ENCODE measurements around the gene GABRG3.

Gene GABRG3

DNA sequence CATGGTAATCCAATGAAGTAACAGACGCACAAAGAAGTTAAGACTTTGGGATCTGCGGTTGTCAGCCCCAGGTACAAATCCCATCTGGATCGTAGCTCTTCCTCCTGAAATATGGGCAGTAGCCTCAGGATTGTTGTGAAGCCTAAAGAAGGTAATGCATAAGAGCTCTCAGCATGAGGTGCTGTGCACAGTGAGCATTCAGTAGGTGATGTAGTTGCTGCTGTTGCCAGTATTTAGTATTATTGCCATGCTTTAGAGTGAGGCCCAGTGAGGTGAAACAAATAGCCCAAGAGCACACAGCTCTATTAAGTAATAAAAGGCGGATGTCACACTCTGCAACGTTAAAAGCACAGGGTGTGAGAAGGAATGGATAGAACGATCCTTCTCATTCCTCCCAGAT lies 225.7 kb downstream of the GABRG3 start:
- DNase-seq, result no peak

DNA sequence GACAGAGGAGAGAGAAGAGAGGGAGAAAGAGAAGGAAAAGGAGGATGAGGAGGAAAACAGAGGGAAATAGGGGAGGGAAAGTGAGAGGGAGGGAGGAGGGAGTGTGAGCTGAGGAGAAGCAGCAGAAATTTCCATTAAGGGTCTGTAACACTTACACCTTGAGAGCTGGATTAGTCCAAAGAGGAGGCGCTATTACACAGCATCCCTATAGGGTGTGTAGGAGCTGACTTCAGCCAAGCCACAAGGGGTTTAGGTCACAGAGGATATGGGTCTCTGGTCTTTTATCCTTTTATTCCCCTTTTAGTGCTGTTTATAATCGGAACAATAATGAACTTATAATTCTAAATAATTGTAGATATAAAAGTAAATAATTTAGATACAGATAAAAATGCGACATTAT lies 230.4 kb downstream of the GABRG3 start:
- no peak for DNase-seq

DNA sequence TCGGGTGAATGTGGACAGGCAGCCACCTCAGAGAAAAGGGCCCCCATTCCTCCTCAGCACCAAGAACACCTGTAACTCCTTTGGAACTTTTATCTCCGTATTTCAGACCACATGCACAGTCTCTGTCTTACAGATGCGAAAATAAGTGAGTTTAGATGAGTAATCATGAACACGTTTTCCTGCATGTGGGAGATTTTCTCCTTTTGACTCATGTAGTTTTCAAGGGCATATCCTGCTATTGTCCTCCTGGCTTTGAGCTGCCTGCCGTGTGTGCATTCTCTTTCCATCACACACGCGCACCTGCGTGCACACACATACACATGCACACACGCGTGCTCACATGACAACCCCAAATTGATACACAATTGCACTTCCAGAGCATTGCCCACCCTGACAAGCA lies 239.2 kb downstream of the GABRG3 start:
- no peak for DNase-seq

DNA sequence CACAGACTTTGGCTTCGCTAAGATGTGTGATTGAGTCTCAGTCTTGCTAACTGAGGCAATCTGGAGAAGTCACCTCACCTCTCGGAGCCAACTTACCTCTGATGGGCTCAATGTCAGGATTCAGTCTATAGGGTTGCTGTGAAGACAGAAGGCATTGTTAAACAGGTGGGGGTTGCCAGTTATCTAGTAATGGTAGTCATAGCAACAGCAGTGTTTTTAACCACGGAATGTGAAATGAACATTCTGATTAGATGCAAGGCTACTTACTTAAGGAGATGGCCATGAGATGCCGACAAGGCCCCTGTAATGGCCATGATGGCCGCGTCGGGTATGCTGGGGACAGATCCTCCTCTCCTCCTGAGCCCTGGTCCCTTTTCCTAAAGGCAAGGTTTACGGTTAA lies 243.1 kb downstream of the GABRG3 start:
- DNase-seq, result no peak

DNA sequence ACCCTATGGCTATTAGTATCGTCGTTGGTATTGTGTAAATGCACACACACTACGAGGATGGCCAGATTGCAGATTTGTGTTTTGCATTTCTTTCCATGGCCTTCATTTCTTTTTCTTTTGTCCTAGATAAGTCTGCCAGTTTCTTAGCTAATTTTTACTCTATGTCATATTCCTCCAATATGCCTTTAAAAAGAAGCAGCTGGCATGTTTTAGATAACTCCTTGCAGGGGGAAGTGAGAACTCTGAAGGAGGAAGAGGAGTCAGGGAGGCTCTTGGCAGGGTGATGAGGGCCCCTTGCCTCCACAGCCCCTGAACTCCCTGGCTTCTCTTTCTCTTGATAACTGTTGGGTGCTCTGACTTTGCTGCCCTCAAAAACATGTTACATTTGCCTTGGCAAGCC lies 244.0 kb downstream of the GABRG3 start:
- no peak for DNase-seq

DNA sequence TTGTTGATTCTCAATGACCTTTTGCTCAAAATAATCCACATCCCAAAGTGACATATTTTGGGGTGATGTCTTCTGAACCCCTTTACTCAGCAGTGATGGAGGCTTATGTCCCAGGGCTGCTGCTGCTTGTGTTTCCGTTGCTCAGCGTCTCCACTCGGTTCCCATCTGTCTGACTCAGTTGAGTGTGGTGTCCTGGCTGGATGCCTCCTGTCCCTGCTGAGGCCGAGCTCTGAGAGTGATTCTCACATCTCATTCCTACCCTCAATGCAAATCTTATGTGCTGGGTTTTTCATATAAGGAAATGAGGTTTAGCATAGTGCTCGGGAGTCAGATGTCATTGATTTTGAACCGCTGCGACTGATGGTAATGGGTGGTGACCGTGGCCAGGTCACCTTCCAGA lies 247.4 kb downstream of the GABRG3 start:
- DNase-seq, result no peak

DNA sequence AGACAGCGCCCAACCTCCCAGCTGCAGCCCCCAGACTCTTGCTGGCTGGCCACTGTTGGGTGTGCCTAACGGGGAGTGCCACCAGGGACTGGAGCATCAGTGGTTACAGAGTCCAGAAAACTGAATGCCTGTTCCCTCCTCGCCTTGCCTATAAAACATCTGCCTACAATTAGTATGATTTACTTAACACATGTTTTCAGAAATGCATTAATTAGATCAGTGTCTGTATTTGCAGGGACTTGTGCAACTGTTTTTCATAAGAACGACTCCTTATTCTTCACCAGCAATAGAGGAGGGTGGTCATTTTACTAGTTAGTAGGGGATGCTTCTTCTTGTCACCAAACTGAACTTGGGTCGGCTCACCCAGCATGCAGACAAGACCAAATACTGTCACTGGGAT lies 248.7 kb downstream of the GABRG3 start:
- DNase-seq, result no peak

DNA sequence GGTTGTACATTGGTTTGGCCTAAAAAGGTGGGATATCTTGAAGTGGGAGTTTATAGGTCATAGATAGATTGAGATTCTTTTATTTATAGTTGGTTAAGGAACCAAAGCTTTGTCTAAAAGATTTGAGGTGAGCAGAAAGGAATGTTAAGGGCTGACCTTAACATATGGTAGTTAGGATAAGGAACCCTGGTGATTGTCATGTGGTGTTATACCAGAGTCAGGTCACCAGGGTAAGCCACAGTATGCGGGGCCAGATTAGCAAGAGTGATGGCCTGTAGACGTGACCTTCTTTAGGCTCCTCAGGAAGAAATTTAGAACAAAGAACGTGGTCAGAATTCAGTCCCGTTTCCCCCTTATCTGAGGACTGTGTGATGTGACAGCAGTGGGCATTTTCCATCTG lies 249.2 kb downstream of the GABRG3 start:
- no peak for DNase-seq

DNA sequence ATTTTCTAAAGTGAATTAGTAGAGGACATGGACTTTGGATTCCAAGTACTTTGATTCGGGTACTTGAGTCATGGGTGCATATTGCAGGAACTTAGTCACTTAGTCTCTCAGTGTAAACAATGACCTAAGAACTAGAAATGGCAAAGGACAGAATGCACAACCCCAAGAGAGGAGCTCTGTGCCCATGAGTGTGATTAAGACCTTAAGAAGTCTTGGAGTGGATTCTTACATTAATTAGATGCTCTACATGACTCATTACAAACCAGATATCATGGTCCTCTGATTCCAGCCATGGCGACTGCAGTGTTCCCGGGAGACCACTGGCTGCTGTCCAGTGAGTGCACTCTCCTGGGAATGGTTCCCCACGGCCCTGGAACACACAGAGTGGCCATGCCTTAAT lies 251.5 kb downstream of the GABRG3 start:
- no peak for DNase-seq

DNA sequence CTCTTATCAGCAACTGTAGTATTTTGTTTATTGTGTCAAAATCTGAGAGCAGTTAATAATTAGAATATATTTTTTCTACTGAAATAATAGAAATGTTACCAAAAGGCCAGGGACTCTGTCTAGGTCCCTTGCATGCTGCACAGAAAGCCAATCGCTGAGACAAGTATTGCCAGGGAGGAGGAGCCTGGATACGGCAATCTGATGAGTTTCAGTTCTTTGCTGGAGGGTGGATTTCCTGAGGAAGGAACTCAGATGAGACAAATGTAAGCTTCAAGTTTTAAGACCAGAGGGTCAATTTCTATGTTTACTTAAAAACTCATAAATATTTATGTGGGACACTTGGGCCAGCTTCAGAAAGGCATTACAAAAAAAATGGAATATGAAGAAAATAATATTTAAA lies 252.2 kb downstream of the GABRG3 start:
- DNase-seq, result no peak

DNA sequence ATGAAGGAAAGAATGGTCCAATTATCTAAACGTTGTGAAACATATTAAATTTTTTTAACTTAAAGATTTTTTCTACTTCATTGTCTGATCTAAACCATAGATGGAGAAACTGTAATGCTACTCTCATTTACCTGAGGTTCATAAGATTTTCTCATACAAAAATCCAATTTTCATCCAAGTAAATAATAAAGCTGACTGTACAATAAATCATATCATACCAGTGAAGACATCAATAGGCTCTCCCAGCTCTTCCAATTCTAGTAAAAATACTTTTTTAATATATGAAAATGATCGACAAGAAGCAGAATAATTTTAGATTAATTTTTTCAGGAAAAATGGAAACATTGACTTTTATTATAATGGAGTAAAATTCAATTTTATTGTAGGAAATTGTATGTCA lies 260.8 kb downstream of the GABRG3 start:
- DNase-seq, result no peak

DNA sequence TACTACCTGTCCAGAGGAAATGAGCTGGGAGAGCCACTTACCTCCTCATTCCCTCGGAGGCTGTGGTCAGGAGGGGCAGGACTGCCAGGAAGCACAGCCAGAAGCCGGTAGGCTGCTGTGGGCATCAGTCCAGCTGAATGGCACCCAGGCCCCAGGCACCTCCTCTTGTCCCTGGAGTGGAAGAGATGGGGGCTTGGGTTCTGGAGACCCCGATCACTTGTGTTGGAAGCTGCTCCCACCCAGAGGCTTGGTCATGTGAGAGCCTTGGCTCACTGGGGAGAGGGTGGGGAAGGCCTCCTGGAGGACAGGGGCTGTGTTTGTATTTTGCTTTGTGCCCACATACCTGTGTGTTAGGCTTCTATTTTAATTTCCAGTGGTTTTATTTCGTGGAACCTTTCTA lies 261.9 kb downstream of the GABRG3 start:
- DNase-seq, result no peak

DNA sequence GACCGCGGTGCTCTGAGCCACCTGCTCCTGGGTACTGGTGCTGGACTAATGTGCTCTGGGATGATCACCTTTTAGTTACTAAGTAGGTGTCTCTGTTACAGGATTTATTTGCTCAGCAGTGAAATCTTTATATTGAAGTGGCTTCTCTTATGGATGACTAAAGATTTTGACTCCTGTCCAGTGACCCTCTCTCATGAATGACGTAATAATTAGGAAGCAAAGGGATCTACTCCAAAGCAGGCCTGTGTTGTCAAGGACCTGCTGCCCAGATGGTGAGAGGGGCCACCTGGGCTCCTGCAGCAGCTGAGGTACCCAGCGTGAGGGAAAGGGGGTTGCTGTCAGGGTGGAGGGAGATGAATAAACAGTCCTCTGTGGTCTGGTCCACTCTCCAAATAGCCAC lies 263.6 kb downstream of the GABRG3 start:
- DNase-seq, result no peak

DNA sequence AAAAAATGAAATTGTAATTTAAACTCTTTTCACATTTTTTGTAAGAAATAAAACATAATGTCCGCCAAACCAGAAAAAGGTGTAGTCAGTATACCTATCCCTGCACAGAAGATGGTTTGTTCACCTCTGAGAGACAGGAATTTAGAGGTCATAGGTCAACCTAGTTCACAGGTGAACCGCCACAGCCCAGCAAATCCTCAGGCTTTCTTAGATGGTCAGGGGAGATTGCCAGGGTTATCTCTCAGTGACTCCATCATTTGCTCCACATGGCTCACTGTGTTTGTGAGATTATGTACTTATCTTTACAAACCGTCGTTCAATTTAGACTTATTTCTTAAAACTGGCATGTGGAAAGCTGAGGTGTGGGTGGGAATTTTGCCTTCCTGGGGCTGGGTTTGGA lies 264.2 kb downstream of the GABRG3 start:
- DNase-seq, result no peak

DNA sequence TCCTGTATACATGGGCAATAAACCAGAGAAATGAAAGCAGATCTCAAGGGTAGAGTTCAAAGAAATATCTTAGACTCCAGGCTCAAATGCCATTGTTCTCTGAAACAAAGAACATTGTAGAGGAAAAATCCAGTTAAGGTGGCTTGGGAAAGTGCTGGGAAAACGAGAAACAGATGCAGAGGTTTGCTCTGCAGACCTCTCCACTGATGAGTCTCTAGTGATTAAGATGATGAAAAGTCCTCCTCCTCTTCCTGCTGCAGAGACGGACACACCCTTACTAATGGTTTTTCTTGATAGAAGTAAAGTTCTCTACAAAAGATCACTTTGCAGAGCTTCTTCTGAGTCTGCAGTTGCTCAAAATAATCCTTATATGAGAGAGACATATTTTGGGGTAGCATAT lies 264.7 kb downstream of the GABRG3 start:
- no peak for DNase-seq

DNA sequence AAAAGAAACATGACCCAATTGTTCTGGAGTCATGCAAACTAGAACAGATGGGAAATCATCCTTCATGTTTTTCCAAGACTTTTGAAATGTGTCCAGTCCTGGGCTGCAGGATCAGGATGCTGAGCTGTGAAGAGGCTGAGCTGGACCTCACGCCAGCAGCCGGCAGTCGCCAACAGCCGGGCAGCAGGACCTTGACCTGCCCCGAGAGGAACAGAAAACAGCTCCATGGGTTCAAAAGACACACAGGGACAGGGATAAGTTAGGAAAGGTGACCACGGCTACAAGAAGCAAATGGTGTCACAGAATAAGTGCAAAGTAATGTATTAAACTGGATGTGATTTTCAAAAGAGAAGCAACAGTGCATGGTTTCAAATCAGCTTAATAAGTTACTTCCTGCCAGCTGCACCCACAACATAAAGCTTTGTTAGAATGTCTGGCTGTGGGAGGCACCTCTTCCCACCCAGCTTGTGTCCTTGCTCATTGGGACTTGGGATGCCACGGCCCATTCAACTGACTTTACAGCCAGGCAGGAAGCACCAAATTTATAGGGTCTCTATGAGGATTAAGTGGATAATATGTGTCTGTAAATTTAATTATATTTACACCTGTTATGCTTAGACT lies 266.4 kb downstream of the GABRG3 start:
- DNase-seq, result no peak

DNA sequence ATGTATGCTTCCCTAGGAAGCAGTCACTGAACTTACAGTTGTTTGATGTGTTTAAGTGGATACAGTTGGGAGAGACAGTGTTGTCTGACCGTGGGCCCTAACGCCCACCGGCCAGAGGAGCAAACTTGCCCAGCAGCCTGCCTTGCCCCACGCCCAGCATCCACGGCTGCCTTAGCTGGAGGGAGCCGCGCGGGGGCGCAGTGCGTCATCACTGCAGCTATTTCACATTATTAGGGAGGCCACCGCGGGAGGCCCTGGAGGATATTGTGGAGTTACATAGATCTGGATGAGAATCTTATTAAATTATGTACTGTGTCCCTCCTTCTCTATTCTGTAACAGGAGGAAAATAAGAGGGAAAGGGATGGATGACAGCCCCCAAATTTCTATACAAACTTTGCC lies 267.2 kb downstream of the GABRG3 start:
- DNase-seq, result no peak

DNA sequence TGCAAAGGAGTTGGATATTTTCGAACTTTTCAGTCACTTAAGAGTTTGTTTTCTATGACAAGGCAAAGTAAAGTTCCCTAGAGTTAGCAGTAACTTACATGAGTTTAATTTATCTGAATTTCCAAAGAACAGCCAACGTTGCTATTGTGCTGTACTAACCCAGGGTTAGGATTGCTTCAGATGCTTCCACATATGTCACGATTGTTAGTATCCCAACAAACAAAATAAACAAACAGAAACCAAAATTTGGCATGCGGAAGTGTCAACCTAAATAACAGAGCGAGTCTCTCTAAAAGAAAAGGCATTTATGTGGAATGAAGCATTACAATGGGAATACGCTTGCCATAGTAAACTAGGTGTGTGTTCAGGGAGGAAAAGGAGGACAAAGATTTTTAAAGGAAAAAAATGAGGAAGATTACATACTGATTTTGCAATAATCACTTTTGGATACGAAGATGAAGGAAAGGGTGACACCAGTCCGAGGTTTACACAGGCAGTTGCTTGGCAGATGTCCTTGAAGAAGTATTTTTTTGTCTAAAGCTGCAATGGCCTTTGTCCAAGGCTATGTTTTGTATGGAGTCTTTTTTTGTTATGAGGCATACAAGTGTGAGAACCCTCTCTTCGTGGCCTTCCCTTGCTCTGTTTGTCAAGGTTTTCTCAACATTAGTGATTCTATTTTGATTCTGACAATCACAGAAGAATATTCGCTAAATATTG lies 267.9 kb downstream of the GABRG3 start:
- DNase-seq, result no peak

DNA sequence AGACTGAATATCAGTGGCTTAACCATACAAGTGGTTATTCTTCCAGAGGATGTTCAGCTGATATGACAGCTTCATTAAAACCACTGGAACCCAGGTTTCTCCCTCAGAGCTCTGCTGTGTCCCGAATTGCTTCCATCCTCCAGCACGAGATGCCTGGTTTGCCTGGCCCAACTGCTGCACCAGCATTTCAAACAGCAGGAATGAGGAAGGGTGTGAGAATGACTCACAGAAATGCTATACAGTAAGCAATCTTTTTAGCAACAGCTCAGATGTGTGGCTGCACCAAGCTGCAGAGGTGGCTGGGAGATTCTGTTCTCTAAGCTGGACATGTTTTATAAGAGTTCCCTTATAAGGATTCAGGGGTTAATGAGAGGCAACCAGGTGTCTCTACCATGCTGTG lies 271.0 kb downstream of the GABRG3 start:
- no peak for DNase-seq

DNA sequence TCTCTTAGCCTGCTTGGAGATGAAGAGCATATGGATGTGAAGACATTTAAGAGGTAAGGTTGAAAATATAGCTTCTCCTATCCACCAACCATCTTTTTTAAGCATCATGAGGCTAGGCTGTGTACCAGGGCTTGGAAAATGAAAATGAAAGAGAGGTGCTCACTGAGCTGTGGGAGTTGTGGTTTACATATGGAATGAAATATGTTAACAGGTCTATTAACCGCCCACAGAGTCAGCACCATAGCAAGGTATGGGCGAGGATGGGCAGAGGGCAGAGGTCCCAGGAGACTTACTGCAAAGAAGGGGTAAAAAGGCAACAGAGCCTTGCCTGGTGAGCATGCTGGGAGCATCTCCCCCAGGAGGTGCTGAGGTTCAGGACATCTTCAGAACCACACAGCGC lies 273.1 kb downstream of the GABRG3 start:
- DNase-seq, result no peak

DNA sequence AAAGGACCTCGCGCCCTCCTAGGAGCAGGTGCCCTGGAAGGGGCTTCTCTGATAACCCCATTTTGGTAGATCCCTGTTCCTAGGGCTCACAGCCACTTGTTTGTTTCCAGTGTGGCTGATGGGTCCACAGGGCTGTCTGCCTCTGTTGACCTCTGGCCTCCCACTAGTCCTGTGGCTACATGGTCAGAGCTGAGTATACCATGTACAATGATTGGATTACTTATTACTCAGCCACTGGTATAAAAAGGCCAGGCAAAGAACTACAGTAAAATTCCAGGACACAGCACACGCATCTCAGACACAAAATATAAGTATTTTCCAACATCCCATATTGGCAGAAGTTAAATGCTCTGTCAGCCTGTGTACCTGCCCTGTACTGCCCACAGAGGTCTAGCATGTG lies 277.3 kb downstream of the GABRG3 start:
- no peak for DNase-seq

DNA sequence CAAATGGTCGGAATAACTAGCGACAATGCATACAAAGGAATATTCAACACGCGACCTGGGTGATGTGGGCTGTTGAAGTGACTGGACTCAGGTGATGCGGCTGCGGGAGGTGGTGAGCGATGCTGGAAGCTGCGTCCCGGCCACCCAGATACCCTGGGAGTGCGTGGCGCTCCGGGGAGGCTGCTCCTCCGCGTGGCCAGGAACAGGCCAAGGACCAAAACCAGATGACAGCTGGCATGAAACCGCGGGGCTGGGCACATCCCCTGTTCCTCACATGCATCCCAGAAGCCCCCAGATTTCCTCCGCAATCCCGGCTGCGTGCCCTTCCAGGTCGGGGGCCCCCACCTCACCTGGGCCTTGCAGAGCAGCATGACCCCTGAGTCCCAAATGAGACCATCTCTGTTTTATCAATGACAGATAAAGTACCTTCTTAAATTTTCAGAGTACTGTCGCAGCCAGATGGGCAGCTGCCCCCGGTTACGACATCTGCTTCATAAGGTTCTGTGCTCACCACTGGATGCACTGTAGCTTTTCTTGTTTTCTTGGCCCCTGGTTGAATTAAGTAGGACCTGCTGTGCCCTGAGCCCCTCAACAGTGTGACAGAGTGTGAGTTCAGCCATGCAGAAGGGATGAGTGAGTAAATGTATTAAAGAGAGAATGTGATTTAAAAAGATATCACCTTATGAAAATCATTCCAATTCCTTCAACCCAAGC lies 278.2 kb downstream of the GABRG3 start:
- no peak for DNase-seq

DNA sequence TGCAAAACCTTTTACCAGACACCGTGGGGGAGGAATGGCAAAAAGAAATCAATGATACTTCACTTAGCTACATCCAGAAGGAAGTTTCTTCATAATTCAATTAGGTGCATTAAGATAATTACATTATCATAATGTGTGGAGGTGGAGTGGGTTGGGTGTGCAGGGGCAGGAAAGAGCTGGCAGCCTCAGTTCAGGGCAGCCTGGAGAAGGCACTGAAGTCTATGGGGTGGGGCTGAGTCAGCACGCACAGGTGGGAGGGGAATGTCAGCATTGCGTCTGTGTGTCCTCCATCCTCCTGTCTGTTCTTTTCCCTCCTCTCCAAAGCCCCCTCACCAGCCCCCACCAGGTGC lies 278.8 kb downstream of the GABRG3 start:
- no peak for DNase-seq

DNA sequence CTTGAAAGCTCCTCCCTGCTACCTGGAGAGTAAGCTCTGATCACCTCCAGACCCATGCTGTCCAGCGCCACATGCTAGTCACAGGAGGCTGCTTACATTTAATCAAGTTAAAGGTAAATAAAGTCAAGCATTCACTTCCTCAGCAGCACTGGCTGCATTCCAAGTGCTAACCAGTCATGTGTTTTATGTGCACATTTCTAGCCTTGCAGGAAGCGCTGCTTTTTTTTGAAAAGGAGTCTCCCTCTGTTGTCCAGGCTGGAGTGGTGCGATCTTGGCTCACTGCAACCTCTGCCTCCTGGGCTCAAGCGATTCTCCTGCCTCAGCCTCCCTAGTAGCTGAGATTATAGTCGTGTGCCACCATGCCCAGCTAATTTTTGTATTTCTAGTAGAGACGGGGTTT lies 279.2 kb downstream of the GABRG3 start:
- DNase-seq, result no peak

DNA sequence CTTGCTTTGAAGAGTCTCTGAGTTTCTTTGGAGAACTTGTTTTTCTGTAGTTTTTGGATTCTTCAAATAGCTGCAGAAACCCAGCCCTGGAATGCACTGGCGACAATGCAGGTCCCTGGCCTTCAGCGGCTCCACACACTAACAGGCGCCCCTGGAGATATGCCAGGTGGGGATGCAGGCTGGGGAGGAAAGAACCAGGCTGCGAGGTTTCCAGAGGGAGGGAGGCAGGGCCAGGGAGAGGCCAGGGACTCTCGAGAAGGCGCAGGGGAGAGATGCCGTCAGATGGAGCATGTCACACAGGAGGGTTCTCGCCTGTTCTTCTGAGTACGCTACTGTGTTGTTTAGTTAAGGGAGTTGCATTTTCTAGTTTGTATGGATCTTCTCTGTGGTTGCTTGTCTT lies 283.1 kb downstream of the GABRG3 start:
- no peak for DNase-seq

Data from activated CD8-positive, alpha-beta memory T cell treated with anti-CD3 and anti-CD28 coated beads for 24 hours (primary cell).